CD4-positive, alpha-beta T cell treated with Interleukin-15 for 4 hours (primary cell): ENCODE data around the gene EYA4.
"Not testable (repeated sequence)": the region's sequence is repeated elsewhere in the genome, so short reads cannot be mapped to it uniquely, and the experiment has no call there.

ENCODE experiments used
- DNase-seq: peaks from one replicate; pipeline ENCODE4 v3.0.0-alpha.2; 2020; ENCODE audit warnings: low spot score

Gene EYA4

GRCh38 chr6:133352046-133352445, 110.9 kb downstream of the EYA4 start:
- no peak for DNase-seq

- DNase-seq = no peak
These were observed 111.9 kb downstream of the EYA4 start for GRCh38 chr6:133353061-133353460.

- no peak for DNase-seq
These were observed 114.8 kb downstream of the EYA4 start for GRCh38 chr6:133355922-133356321.

- no peak for DNase-seq
These were observed 117.5 kb downstream of the EYA4 start for GRCh38 chr6:133358574-133359150.

DNA sequence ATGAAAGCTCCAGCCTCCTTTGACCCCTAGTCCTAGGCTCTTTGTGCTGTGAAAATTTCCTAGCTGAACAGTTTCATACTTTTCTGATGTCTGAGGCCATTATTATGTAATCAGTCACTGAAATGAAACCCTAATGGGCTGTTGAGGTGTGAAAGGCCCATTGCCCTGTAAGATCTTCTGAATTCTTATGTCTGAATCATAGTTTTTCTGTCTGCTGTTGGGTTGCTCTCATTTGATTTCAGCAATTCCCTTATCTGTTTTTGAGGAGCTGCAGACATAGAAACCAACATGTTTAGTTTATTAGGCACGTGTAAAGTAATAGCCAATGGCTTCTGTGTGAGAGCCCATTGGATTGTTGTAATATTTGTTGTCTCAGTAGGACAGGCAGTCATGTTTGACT, 118.1 kb downstream of the EYA4 start:
- DNase-seq = no peak

DNA sequence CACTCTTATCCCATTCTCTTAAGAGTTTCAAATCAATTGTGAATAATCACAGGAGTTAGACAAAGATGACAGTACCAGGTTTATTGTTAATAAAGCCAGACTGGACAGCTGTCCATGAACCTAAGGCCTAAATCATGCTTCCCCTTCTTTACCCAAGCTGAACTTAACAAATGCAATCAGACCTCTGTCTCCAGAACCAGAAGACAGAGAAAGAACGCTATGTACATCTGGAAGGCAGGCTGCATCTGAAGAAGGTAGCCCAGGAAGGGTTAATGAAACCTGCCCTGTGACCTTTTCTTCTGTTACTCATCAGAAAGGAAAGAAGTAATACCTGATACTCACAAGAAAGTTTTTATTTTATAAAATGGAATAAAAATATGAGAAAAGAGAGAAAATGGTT, 118.6 kb downstream of the EYA4 start:
- DNase-seq = no peak

DNA sequence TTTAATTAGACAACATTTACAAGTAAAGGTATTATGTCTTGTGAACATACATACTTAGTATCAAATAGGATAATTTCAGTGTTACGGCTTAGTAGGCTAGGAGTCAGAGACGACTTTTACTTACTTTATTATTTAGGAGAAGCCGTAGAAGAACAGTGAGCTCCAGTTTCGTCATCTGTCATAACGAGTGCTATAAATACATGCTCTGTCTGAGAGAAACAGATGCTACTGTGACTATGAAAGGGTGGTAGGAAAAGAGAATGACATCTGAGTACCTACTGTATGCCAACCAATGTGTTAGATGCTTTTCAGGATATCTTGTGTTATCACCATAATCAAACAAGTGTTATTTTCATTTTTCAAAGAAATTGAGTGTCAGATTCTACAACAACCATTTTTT, 119.0 kb downstream of the EYA4 start:
- no peak for DNase-seq

GRCh38 chr6:133362813-133363212, 121.7 kb downstream of the EYA4 start:
- DNase-seq = no peak

DNA sequence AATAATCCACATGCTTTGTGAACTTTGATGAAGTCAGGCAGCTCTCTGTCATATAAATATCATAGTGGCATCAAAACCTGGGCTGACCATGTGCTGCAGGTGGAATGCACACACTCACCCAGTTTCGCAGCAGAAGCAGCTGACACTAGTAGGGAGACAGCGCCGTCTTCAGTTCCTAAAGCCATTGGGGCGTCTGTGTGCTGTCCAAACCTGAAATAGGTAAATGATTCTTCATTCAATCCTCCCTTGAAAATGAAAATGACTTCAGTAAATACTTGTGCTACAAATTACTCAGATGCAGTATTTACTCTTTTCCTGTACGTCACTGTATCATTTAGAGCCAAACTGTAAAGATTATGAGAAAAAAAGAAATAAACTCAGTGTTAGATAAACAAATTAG, 127.5 kb downstream of the EYA4 start:
- no peak for DNase-seq

GRCh38 chr6:133369773-133370272, 128.7 kb downstream of the EYA4 start:
- no peak for DNase-seq

DNA sequence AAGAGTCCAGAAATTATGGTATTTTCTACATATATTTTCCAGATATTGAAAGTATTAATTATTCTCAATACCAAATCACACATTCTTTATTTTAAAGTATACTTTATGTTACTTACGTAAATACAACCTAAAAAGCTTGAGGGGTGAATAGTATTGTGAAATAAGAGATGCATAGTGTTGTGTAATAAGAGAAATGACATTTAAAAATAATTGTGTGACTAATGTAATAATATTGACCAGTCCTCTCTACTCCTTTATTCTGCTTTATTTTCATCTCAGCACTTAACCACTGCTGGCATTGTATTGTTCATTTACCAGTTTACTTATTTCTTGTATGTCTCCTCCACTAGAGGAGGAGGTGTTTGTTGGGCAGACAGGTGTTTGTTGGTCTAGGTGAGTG, 135.6 kb downstream of the EYA4 start:
- no peak for DNase-seq

GRCh38 chr6:133377219-133377618, 136.1 kb downstream of the EYA4 start:
- no peak for DNase-seq

- DNase-seq = no peak
These were observed 138.9 kb downstream of the EYA4 start for GRCh38 chr6:133380047-133380446.

DNA sequence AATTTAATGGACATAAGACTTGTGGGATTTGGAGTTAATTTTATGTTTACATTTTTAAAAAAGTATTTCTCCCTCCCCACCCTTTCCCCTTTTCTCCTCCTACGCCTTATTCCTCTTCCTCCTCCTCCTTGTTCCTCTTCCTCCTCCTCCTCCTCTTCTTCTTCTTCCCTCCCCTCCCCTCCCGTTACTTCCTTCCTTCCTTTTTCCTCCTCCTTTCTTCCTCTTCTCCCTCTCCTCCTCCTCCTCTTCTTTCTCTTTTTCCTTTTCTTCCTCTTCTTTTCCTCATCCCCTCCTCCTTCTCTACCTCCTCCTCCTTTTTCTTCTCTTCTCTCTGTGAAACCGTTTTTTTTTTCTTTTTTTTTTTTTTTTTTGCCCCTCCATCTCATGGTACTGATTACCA, 139.6 kb downstream of the EYA4 start:
- DNase-seq = no peak

GRCh38 chr6:133388731-133389130, 147.6 kb downstream of the EYA4 start:
- no peak for DNase-seq

- DNase-seq = no peak
These were observed 149.0 kb downstream of the EYA4 start for GRCh38 chr6:133390168-133390567.

DNA sequence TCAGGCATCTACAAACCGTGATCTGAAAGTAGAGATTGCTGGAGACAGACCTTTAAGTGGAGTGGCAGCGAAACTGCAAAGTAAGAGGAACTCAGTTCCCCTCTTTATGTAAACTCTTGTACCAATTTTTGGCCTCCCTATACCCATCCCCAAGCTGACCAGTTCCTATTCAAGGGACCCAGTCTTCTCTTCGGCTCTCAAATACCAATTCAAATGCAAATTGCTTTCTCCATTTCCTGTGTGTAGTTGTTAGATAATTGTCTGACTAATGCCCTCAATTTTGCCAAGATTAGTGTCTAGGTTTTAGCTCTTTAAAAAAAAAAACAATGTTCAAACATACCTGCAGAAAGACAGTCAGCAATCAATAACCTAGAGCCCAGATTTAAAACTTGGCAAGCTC, 150.9 kb downstream of the EYA4 start:
- no peak for DNase-seq

DNA sequence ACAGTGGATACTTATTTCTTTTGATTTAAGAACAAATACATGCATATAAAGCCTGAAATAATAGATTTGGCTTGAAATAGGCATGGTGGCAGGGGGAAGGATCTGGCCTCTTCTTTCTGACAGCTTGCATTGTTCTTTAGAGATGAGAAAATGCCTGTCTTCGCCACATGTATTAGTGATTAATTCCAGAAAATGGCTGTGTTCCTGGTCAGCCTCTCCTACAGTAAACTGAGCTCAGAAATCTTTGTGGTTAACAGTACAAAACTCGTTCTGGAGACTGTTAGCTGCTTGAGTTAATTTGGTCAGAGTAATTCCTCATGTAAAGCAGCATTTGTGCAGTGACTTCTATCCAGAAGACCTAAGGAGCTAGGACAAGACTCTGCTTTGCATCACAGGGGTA, 151.5 kb downstream of the EYA4 start:
- no peak for DNase-seq

GRCh38 chr6:133393891-133394290, 152.7 kb downstream of the EYA4 start:
- no peak for DNase-seq

- no peak for DNase-seq
These were observed 153.5 kb downstream of the EYA4 start for GRCh38 chr6:133394630-133395029.

- DNase-seq = no peak
These were observed 155.3 kb downstream of the EYA4 start for GRCh38 chr6:133396233-133396983.

DNA sequence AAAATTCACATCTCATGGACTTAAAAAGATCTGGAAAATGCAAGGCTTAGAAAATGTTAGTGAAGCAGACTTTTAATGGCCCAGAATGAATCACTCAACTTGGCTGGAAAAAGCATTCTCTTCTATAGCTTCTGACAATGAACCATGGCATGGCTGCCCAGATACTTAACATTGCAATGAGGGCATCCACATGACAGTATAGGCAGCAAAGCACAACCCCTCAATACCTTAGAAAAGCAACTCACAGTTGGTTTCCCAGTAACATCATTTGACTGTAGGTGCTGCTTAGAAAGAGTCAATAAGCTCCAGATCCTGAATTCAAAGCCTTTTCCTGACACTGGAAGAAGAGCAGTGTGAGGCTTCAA, 155.8 kb downstream of the EYA4 start:
- DNase-seq = no peak

DNA sequence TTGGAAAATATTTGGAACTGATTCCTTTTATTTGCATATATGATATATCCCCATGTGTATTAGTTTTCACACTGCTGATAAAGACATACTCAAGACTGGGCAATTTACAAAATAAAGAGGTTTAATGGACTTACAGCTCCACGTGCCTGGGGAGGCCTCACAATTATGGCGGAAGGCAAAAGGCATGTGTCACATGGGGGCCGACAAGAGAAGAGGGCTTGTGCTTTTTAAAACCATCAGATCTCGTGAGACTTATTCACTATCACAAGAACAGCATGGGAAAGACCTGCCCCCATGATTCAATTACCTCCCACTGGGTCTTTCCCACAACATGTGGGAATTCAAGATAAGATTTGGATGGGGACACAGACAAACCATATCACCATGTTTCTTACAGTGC, 156.4 kb downstream of the EYA4 start:
- not testable (repeated sequence) for DNase-seq

- no peak for DNase-seq
These were observed 158.3 kb downstream of the EYA4 start for GRCh38 chr6:133399426-133399825.
